HL-60 (cell line): ENCODE data around the gene EXOSC3.
"Not testable (repeated sequence)": the region's sequence is repeated elsewhere in the genome, so short reads cannot be mapped to it uniquely, and the experiment has no call there.

Experiments used
- GABPA ChIP-seq: IDR thresholded peaks from 2 replicates; pipeline ENCODE4 v1.6.1; 2012; ENCODE audit warnings: low read depth
- TF ChIP-seq, protein P1 (sequence below): IDR thresholded peaks from one replicate; pipeline ENCODE4 v1.5.1; 2011; ENCODE audit warnings: low read length, control low read depth, inconsistent platforms; ENCODE audit not compliant: insufficient read depth

- TF ChIP-seq, protein P1, sequence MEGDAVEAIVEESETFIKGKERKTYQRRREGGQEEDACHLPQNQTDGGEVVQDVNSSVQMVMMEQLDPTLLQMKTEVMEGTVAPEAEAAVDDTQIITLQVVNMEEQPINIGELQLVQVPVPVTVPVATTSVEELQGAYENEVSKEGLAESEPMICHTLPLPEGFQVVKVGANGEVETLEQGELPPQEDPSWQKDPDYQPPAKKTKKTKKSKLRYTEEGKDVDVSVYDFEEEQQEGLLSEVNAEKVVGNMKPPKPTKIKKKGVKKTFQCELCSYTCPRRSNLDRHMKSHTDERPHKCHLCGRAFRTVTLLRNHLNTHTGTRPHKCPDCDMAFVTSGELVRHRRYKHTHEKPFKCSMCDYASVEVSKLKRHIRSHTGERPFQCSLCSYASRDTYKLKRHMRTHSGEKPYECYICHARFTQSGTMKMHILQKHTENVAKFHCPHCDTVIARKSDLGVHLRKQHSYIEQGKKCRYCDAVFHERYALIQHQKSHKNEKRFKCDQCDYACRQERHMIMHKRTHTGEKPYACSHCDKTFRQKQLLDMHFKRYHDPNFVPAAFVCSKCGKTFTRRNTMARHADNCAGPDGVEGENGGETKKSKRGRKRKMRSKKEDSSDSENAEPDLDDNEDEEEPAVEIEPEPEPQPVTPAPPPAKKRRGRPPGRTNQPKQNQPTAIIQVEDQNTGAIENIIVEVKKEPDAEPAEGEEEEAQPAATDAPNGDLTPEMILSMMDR: not testable (repeated sequence)
- not testable (repeated sequence) for TF ChIP-seq GABPA
Measured at GRCh38 chr9:37765263-37765662, 19.6 kb downstream of the EXOSC3 start.
